Liver (tissue), 9 donors: ENCODE data around the gene TTI1. TPM values are rescaled to one million over a fixed set of nuclear protein-coding genes. Genes with fewer than 3 reads are reported as not detected.
"Not testable (repeated sequence)": the region's sequence is repeated elsewhere in the genome, so short reads cannot be mapped to it uniquely, and the experiment has no call there.

ENCODE experiments used
- DNase-seq: peaks from one replicate; pipeline ENCODE4 v3.0.0-alpha.2; 2017; ENCODE audit warnings: low spot score
- H3K27ac ChIP-seq, 2 donors: one replicate each; pipeline ENCODE4 v1.7.0; 2013; ENCODE audit warnings: inconsistent platforms in 2 of 2, low read length in 2 of 2, control low read depth in 1 of 2, low read depth in 1 of 2, mild to moderate bottlenecking in 1 of 2
- H3K27me3 ChIP-seq, 4 donors: one replicate each; pipeline versions ENCODE4 v1.6.1 to v1.7.0; 2013; ENCODE audit warnings: low read length in 3 of 4, inconsistent platforms in 1 of 4, mild to moderate bottlenecking in 1 of 4, moderate library complexity in 1 of 4; ENCODE audit not compliant: control insufficient read depth in 4 of 4, insufficient read depth in 4 of 4
- H3K36me3 ChIP-seq, 4 donors: one replicate each; pipeline versions ENCODE4 v1.6.1 to v1.7.0; 2013; ENCODE audit warnings: low read length in 3 of 4, mild to moderate bottlenecking in 3 of 4, low read depth in 1 of 4, moderate library complexity in 1 of 4; ENCODE audit not compliant: control insufficient read depth in 4 of 4, insufficient read depth in 3 of 4
- H3K4me1 ChIP-seq, 4 donors: one replicate each; pipeline versions ENCODE4 v1.6.1 to v1.7.0; 2013; ENCODE audit warnings: low read length in 3 of 4, mild to moderate bottlenecking in 3 of 4, moderate library complexity in 1 of 4; ENCODE audit not compliant: control insufficient read depth in 4 of 4, insufficient read depth in 4 of 4
- H3K4me3 ChIP-seq, 3 donors: one replicate each; pipeline versions ENCODE4 v1.6.1 to v1.7.0; 2013; ENCODE audit warnings: low read length in 3 of 3, control low read depth in 1 of 3, low read depth in 1 of 3, mild to moderate bottlenecking in 1 of 3
- H3K9ac ChIP-seq, 2 donors: one replicate each; pipeline ENCODE4 v1.7.0; 2013; ENCODE audit warnings: low read length in 2 of 2, mild to moderate bottlenecking in 2 of 2, moderate library complexity in 2 of 2, control low read depth in 1 of 2, low read depth in 1 of 2
- H3K9me3 ChIP-seq, 4 donors: one replicate each; pipeline versions ENCODE4 v1.6.1 to v1.7.0; 2013; ENCODE audit warnings: low read length in 3 of 4; ENCODE audit not compliant: control insufficient read depth in 4 of 4
- ATF3 ChIP-seq: IDR thresholded peaks from 2 replicates; pipeline ENCODE4 v1.6.1; 2016; ENCODE audit warnings: antibody characterized with exemption
- FOXA2 ChIP-seq: IDR thresholded peaks from 2 replicates; pipeline ENCODE4 v1.6.1; 2016; ENCODE audit warnings: antibody characterized with exemption
- GABPA ChIP-seq, 2 donors: IDR thresholded peaks in 1 of 2; conservative IDR thresholded peaks in 1 of 2; 2 replicates each; pipeline ENCODE4 v1.6.1; 2016; ENCODE audit warnings: antibody characterized with exemption in 2 of 2, mild to moderate bottlenecking in 1 of 2, moderate library complexity in 1 of 2
- JUND ChIP-seq, 2 donors: IDR thresholded peaks; 2 replicates each; pipeline ENCODE4 v1.6.1; 2016; ENCODE audit warnings: antibody characterized with exemption in 2 of 2
- MAX ChIP-seq: IDR thresholded peaks from 2 replicates; pipeline ENCODE4 v1.6.1; 2016; ENCODE audit warnings: antibody characterized with exemption
- NR2F2 ChIP-seq: IDR thresholded peaks from 2 replicates; pipeline ENCODE4 v1.6.1; 2016; ENCODE audit warnings: antibody characterized with exemption
- RXRA ChIP-seq, 2 donors: IDR thresholded peaks; 2 replicates each; pipeline ENCODE4 v1.6.1; 2017 to 2018; ENCODE audit warnings: antibody characterized with exemption in 2 of 2, mild to moderate bottlenecking in 1 of 2
- SP1 ChIP-seq: IDR thresholded peaks from 2 replicates; pipeline ENCODE4 v1.6.1; 2018; ENCODE audit warnings: antibody characterized with exemption, mild to moderate bottlenecking
- TAF1 ChIP-seq: conservative IDR thresholded peaks from 2 replicates; pipeline ENCODE4 v1.6.1; 2016; ENCODE audit warnings: antibody characterized with exemption, mild to moderate bottlenecking
- YY1 ChIP-seq: IDR thresholded peaks from 2 replicates; pipeline ENCODE4 v1.6.1; 2016; ENCODE audit warnings: antibody characterized with exemption, mild to moderate bottlenecking
- ZBTB33 ChIP-seq: IDR thresholded peaks from 2 replicates; pipeline ENCODE4 v1.6.1; 2016; ENCODE audit warnings: antibody characterized with exemption
- WGBS: extraction: QIAGEN DNeasy Blood & Tissue Kit; methylation state at CpG from one replicate; pipeline ENCODE4 v1.1.7; 2013; 5-methylcytosine and 5-hydroxymethylcytosine counted together
- polyA plus RNA-seq, 2 donors: library from polyadenylated mRNA; stranded (reverse) in 1 of 2; unstranded in 1 of 2; fragments of 200-250 nt in 1 of 2; fragments of >200 nt in 1 of 2; fragmentation: Nextera tagmentation in 1 of 2; extraction: Ambion mirVana in 1 of 2; gene quantifications; one replicate each; pipeline versions ENCODE4 v1.2.1 to v1.2.3, GENCODE V29; 2013 to 2015
- total RNA-seq, 2 donors: library from RNA; depleted of rRNA; stranded (reverse); fragments of >200 nt; gene quantifications; one replicate each; pipeline ENCODE4 v1.2.3, GENCODE V29; 2014
- donor health status: healthy.
- donor health status: healthy.
- donor health status: healthy.
- donor health status: healthy.
- donor health status: healthy.

The TTI1 gene
- total and polyA plus RNA-seq, 4 donors = 4.6 to 20.4 (median 11.3) TPM

- Histone ChIP-seq H3K4me1 (no peaks in the 10 kb centered on the region), H3K27ac (no peak overlapping the region), H3K9ac (no peak overlapping the region), H3K36me3 (peaks cover 7 to 36% (median 28%) of the 10 kb centered on the region in 4 donors), H3K4me3 (no peak overlapping the region), H3K9me3 (no peaks in the 10 kb centered on the region), H3K27me3 (no peaks in the 10 kb centered on the region)
- no peak for DNase-seq
- 97% methylated on average over 5 of the region's 5 CpGs for WGBS
- TF ChIP-seq YY1 (no peak), MAX (no peak), ATF3 (no peak)
Measured at GRCh38 chr20:38011696-38012095, 21.6 kb downstream of the TTI1 start.

GRCh38 chr20:38009416-38009815 lies 23.8 kb downstream of the TTI1 start:
- H3K27me3 ChIP-seq, H3K9ac ChIP-seq, H3K4me3 ChIP-seq, H3K9me3 ChIP-seq, H3K27ac ChIP-seq, H3K4me1 ChIP-seq, DNase-seq: not testable (repeated sequence)
- H3K36me3 ChIP-seq = peaks cover 7 to 40% (median 27%) of the 10 kb centered on the region in 4 donors
- 98% methylated on average over 5 of the region's 5 CpGs for WGBS

GRCh38 chr20:38008233-38008944 lies 24.9 kb downstream of the TTI1 start:
- H3K27ac ChIP-seq = no peak overlapping the region
- H3K4me3 ChIP-seq = no peak overlapping the region
- no peaks in the 10 kb centered on the region for H3K4me1 ChIP-seq
- no peak for TF ChIP-seq GABPA (IDR thresholded peaks at IDR 0.05 in 1 of 2, conservative IDR thresholded peaks at IDR 0.05 in 1 of 2)
- TF ChIP-seq ATF3 = no peak
- no peak for TF ChIP-seq RXRA (IDR thresholded peaks at IDR 0.05)
- no peak for TF ChIP-seq TAF1
- TF ChIP-seq NR2F2 = no peak
- TF ChIP-seq FOXA2 = no peak
- no peak for TF ChIP-seq ZBTB33
- no peak for TF ChIP-seq SP1
- TF ChIP-seq YY1 = no peak
- TF ChIP-seq JUND (IDR thresholded peaks at IDR 0.05) = no peak
- WGBS = 87% methylated on average over 5 of the region's 5 CpGs
- no peak overlapping the region for H3K9ac ChIP-seq
- no peaks in the 10 kb centered on the region for H3K9me3 ChIP-seq
- peaks cover 5 to 35% (median 28%) of the 10 kb centered on the region in 4 donors for H3K36me3 ChIP-seq
- DNase-seq = no peak
- no peaks in the 10 kb centered on the region for H3K27me3 ChIP-seq
